Omental fat pad (tissue), 4 donors: ENCODE data around the gene MINPP1. TPM values are rescaled to one million over a fixed set of nuclear protein-coding genes. Genes with fewer than 3 reads are reported as not detected.

Experiments
- ATAC-seq: fragments of 150-250 bp; one replicate; pipeline ENCODE4 v1.9.1; 2016; ENCODE audit warnings: mild to moderate bottlenecking, moderate library complexity; ENCODE audit not compliant: low FRiP score
- DNase-seq: peaks from one replicate; pipeline ENCODE4 v3.0.0-alpha.2; 2019; ENCODE audit warnings: low spot score
- CTCF ChIP-seq, 3 donors: fragments of 450-650 bp; IDR thresholded peaks; one replicate each; pipeline ENCODE4 v1.5.1; 2016 to 2017; ENCODE audit warnings: antibody characterized with exemption in 3 of 3, mild to moderate bottlenecking in 3 of 3, moderate library complexity in 2 of 3
- total RNA-seq, 4 donors: library from RNA; depleted of rRNA; stranded (reverse); fragments of >200 nt; gene quantifications; one replicate each; pipeline ENCODE4 v1.1.0, GENCODE V29; 2016

The MINPP1 gene
- total RNA-seq, 4 donors from 2014 or later: 9.4 to 20.5 (median 15.7) TPM

GRCh38 chr10:87557409-87557808, 52.7 kb downstream of the MINPP1 start:
- no peak for ATAC-seq
- TF ChIP-seq CTCF (IDR thresholded peaks at IDR 0.05): no peak
- no peak for DNase-seq

- ATAC-seq: no peak
- DNase-seq: no peak
- no peak for TF ChIP-seq CTCF (IDR thresholded peaks at IDR 0.05)
Observed at GRCh38 chr10:87558333-87558732, 53.6 kb downstream of the MINPP1 start.

GRCh38 chr10:87559392-87559791, 54.7 kb downstream of the MINPP1 start:
- ATAC-seq (no peak), DNase-seq (no peak)
- no peak for TF ChIP-seq CTCF (IDR thresholded peaks at IDR 0.05)

GRCh38 chr10:87560495-87561129, 55.9 kb downstream of the MINPP1 start:
- no peak for ATAC-seq
- DNase-seq: no peak
- no peak for TF ChIP-seq CTCF (IDR thresholded peaks at IDR 0.05)

- ATAC-seq (no peak), DNase-seq (no peak)
- TF ChIP-seq CTCF (IDR thresholded peaks at IDR 0.05): no peak
Observed at GRCh38 chr10:87562750-87563149, 58.1 kb downstream of the MINPP1 start.

- no peak for TF ChIP-seq CTCF (IDR thresholded peaks at IDR 0.05)
- ATAC-seq (no peak), DNase-seq (no peak)
Observed at GRCh38 chr10:87565010-87565409, 60.3 kb downstream of the MINPP1 start.

GRCh38 chr10:87575851-87576250, 71.2 kb downstream of the MINPP1 start:
- no peak for ATAC-seq
- TF ChIP-seq CTCF (IDR thresholded peaks at IDR 0.05): no peak
- no peak for DNase-seq
